H1 (cell line): ENCODE results near the gene NCF2. TPM values are rescaled to one million over a fixed set of nuclear protein-coding genes. Genes with fewer than 3 reads are reported as not detected.

Experiments
- HDAC6 ChIP-seq: IDR thresholded peaks from one replicate; pipeline ENCODE4 v1.7.1; 2012; ENCODE audit warnings: low read depth, mild to moderate bottlenecking, inconsistent platforms, low read length, moderate library complexity
- KDM4A ChIP-seq: IDR thresholded peaks from one replicate; pipeline ENCODE4 v1.7.1; 2012; ENCODE audit warnings: low read depth, mild to moderate bottlenecking, moderate library complexity, low read length, inconsistent platforms; ENCODE audit not compliant: severe bottlenecking
- SIN3A ChIP-seq, 2 experiments: IDR thresholded peaks in 1 of 2; conservative IDR thresholded peaks in 1 of 2; 2 replicates each; pipeline ENCODE4 v1.6.1; 2011 to 2012; ENCODE audit warnings: low read length in 2 of 2, improper control_type of control experiment in 1 of 2, low read depth in 1 of 2, mild to moderate bottlenecking in 1 of 2
- SIRT6 ChIP-seq: IDR thresholded peaks from one replicate; pipeline ENCODE4 v1.7.1; 2012; ENCODE audit warnings: low read length, inconsistent platforms
- TAF7 ChIP-seq: optimal IDR thresholded peaks from 2 replicates; pipeline ENCODE3; 2011; ENCODE audit warnings: low read depth, mild to moderate bottlenecking, inconsistent platforms, low read length, moderate library complexity, borderline replicate concordance
- TEAD4 ChIP-seq: IDR thresholded peaks from 2 replicates; pipeline ENCODE4 v1.6.1; 2012; ENCODE audit warnings: low read depth, low read length, inconsistent platforms, mixed read lengths
- polyA plus RNA-seq, 7 experiments: library from polyadenylated mRNA; depleted of rRNA in 3 of 7; stranded (reverse) in 5 of 7; unstranded in 2 of 7; fragments of >200 nt in 5 of 7; fragments of 200-250 nt in 2 of 7; gene quantifications; 1 replicate in 5 of 7; 2 replicates in 1 of 7; 4 replicates in 1 of 7; pipeline versions ENCODE4 v1.2.1 to v1.2.3, GENCODE V29; 2011 to 2013; ENCODE audit warnings: missing spikeins in 2 of 7, mixed read lengths in 2 of 7
- total RNA-seq: library from RNA; stranded (reverse); fragmentation: NEBNext Ultra II Directional; extraction: Animal tissue kit (Norgen Biotek cat#: 25700); gene quantifications from 2 replicates; pipeline ENCODE4 v1.2.1, GENCODE V29; 2021

The NCF2 gene
- total and polyA plus RNA-seq, 2 of the 8 experiments (the other 6 are each of a cell fraction or from before 2014, with no cell fraction given) = not detected

GRCh38 chr1:183550915-183551314 is 39.3 kb downstream of the NCF2 start (continued):
- TF ChIP-seq TAF7 (no peak), KDM4A (no peak), SIRT6 (no peak), HDAC6 (no peak), TEAD4 (no peak), SIN3A (conservative IDR thresholded peaks at IDR 0.05 in 1 of 2, IDR thresholded peaks at IDR 0.05 in 1 of 2; ENCODE audit: low read depth in 1 of 2, low read length in 2 of 2) (no peak)
